OCI-LY3 (cell line): ENCODE results near the gene MMP20.

Experiments
- CTCF ChIP-seq: fragments of 200-600, 300-600 bp; sonication (generic); IDR thresholded peaks from 2 replicates; pipeline ENCODE4 v1.5.1; 2014; ENCODE audit warnings: antibody characterized with exemption, low read length, low read depth
- EZH2phosphoT487 ChIP-seq: fragments of 200-600 bp; shearing (Covaris generic); IDR thresholded peaks from 2 replicates; pipeline ENCODE4 v1.6.1; 2018; ENCODE audit warnings: antibody characterized with exemption, mixed run types, low read depth

GRCh38 chr11:102661040-102661439, 35.9 kb upstream of the MMP20 start:
- no peak for TF ChIP-seq EZH2phosphoT487
- no peak for TF ChIP-seq CTCF
